ENCODE measurements around the gene CPNE2. TPM values are rescaled to one million over a fixed set of nuclear protein-coding genes. Genes with fewer than 3 reads are reported as not detected.

The CPNE2 gene
- total RNA-seq, 1 donor from 2014 or later = 64.5 TPM

DNA sequence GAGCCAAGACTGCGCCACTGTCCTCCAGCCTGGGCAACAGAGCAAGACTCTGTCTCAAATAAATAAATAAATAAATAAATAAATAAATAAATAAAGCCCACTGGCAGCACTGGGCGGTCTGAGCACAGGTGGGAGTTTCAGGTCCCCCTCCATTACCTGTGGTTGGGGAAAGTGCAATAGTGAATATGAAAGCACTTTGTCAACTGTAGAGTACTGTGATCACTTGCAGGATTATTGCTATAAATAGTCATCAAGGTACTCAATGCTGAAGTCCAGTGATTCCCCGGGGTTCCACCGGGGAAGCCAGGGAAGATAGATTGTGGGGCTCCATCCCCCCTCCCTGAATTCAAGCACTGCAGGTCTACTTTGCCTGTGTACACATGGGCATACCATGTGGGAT lies 42.7 kb upstream of the CPNE2 start:
- no peaks in the 10 kb centered on the region for H3K9me3 ChIP-seq
- DNase-seq = no peak
- TF ChIP-seq, protein P1, sequence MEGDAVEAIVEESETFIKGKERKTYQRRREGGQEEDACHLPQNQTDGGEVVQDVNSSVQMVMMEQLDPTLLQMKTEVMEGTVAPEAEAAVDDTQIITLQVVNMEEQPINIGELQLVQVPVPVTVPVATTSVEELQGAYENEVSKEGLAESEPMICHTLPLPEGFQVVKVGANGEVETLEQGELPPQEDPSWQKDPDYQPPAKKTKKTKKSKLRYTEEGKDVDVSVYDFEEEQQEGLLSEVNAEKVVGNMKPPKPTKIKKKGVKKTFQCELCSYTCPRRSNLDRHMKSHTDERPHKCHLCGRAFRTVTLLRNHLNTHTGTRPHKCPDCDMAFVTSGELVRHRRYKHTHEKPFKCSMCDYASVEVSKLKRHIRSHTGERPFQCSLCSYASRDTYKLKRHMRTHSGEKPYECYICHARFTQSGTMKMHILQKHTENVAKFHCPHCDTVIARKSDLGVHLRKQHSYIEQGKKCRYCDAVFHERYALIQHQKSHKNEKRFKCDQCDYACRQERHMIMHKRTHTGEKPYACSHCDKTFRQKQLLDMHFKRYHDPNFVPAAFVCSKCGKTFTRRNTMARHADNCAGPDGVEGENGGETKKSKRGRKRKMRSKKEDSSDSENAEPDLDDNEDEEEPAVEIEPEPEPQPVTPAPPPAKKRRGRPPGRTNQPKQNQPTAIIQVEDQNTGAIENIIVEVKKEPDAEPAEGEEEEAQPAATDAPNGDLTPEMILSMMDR (IDR thresholded peaks at IDR 0.05) = no peak
- H3K4me1 ChIP-seq = no peaks in the 10 kb centered on the region
- H3K4me3 ChIP-seq = no peak overlapping the region
- no peak for ATAC-seq
- H3K36me3 ChIP-seq = peaks cover 8% of the 10 kb centered on the region
- H3K27ac ChIP-seq = no peak overlapping the region
- H3K27me3 ChIP-seq = no peaks in the 10 kb centered on the region
- intact Hi-C loops (cut with DNase I) = no loop called here

DNA sequence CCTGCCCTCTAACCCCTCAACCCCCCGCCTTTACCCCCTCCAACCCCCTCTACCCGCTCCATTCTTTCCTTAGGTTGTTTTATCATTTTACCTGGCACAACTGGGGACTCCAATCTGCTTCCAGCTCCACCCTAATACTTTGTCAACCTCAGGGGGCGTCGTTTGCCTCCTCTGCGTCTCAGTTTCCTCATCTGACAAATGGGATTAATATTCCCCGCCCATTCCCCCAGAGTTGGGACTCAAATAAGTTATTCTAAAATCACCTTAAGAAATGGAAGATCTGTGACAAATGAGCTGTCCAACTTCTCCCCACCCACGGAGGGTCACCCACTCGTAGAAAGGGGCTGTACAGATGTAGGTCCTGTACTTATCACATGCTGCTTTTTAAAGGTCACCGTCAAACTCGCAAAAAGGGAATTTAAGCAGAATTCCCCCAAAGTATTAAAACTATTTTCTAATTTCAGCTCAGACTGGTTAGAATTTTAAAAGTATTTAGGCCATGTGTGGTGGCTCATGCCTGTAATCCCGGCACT lies 40.6 kb upstream of the CPNE2 start:
- TF ChIP-seq, protein P1 (IDR thresholded peaks at IDR 0.05) = no peak
- Histone ChIP-seq H3K27ac (no peak overlapping the region), H3K9me3 (no peaks in the 10 kb centered on the region), H3K36me3 (peaks cover 16% of the 10 kb centered on the region), H3K4me1 (no peaks in the 10 kb centered on the region), H3K27me3 (no peaks in the 10 kb centered on the region), H3K4me3 (no peak overlapping the region)
- intact Hi-C loops (cut with DNase I) = no loop called here
- ATAC-seq (no peak), DNase-seq (no peak)

DNA sequence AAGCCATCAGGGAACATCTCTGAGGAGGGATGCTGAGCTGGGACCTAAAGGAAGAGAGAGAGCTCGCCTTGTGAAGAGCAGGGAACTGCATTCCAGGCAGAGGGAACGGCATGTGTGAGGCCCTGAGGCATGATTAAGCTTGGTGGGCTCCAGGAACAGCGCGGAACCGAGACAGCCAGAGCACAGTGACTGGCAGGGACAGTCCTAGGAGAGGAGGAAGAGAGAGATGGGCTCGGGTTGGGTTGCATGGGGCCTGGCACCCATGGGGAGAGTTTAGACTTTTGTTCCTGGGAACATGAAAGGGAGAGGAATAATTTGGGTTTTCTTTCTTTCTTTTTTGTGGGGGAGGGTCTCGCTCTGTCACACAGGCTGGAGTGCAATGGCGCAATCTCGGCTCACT lies 39.2 kb upstream of the CPNE2 start:
- TF ChIP-seq, protein P1 (IDR thresholded peaks at IDR 0.05) = no peak
- no peak overlapping the region for H3K4me3 ChIP-seq
- H3K36me3 ChIP-seq = peaks cover 8% of the 10 kb centered on the region
- H3K27me3 ChIP-seq = no peaks in the 10 kb centered on the region
- intact Hi-C loops (cut with DNase I) = no loop called here
- DNase-seq = no peak
- ATAC-seq = no peak
- H3K4me1 ChIP-seq = no peaks in the 10 kb centered on the region
- H3K9me3 ChIP-seq = no peaks in the 10 kb centered on the region
- no peak overlapping the region for H3K27ac ChIP-seq

DNA sequence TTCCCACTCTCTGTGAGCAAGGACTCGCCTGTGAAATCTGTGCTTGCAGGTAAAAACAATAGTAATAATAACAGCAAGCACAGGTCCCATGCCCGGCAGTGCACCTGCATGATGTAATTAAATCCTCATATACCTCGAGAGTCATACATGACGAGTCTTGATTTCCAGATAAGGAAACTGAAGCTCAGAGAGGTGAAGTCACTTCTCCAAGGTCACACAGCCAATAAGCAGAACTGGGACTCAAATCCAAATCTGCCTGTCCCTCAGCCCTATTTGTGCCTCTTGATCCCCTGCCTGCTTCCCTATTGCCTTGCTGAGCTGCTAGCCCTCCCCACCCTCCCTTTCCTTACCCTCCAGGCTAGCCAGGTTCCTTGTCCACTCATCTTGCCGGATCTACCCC lies 38.0 kb upstream of the CPNE2 start:
- DNase-seq (no peak), ATAC-seq (no peak)
- no peak overlapping the region for H3K4me3 ChIP-seq
- intact Hi-C loops (cut with DNase I) = no loop called here
- TF ChIP-seq, protein P1 (IDR thresholded peaks at IDR 0.05) = no peak
- no peak overlapping the region for H3K27ac ChIP-seq
- no peaks in the 10 kb centered on the region for H3K27me3 ChIP-seq
- H3K36me3 ChIP-seq = peaks cover 8% of the 10 kb centered on the region
- no peaks in the 10 kb centered on the region for H3K4me1 ChIP-seq
- H3K9me3 ChIP-seq = no peaks in the 10 kb centered on the region

DNA sequence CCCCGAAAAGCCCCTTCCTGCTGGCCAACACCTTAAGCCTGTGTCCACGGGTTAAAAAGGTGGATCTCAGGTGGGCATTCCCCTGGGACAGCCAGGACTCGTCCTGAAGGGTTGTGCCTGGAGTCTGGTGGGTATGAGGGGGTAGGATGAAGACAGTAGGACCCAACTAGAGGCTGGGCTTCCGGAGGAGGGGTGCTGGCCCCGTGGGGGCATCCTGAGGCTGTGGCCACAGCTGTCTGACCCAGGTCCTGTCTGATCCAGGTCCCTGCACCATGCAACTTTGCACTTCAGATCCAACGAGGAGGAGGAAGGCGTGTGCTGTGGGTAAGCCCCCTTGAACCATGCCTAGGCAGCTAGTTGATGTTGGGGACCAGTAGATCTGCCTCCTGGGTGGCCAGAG lies 37.6 kb upstream of the CPNE2 start:
- Histone ChIP-seq H3K36me3 (peaks cover 8% of the 10 kb centered on the region), H3K9me3 (no peaks in the 10 kb centered on the region), H3K27me3 (no peaks in the 10 kb centered on the region), H3K27ac (no peak overlapping the region), H3K4me3 (no peak overlapping the region), H3K4me1 (no peaks in the 10 kb centered on the region)
- DNase-seq (no peak), ATAC-seq (no peak)
- intact Hi-C loops (cut with DNase I) = no loop called here
- TF ChIP-seq, protein P1 (IDR thresholded peaks at IDR 0.05) = no peak

- Histone ChIP-seq H3K36me3 (peaks cover 8% of the 10 kb centered on the region), H3K9me3 (no peaks in the 10 kb centered on the region), H3K27ac (no peak overlapping the region), H3K4me1 (peaks cover 3% of the 10 kb centered on the region), H3K27me3 (no peaks in the 10 kb centered on the region), H3K4me3 (no peak overlapping the region)
- DNase-seq = no peak
- TF ChIP-seq, protein P1 (IDR thresholded peaks at IDR 0.05) = no peak
- intact Hi-C loops (cut with DNase I) = no loop called here
- ATAC-seq = no peak
These were observed 36.7 kb upstream of the CPNE2 start for GRCh38 chr16:57055671-57056070.
